Measurements from ENCODE around the gene GPR78. TPM values are rescaled to one million over a fixed set of nuclear protein-coding genes. Genes with fewer than 3 reads are reported as not detected.

GPR78 gene
- total and polyA plus RNA-seq, 2 of the 8 experiments (the other 6 are each of a cell fraction or from before 2014, with no cell fraction given) = 1.0 to 3.0 TPM

DNA sequence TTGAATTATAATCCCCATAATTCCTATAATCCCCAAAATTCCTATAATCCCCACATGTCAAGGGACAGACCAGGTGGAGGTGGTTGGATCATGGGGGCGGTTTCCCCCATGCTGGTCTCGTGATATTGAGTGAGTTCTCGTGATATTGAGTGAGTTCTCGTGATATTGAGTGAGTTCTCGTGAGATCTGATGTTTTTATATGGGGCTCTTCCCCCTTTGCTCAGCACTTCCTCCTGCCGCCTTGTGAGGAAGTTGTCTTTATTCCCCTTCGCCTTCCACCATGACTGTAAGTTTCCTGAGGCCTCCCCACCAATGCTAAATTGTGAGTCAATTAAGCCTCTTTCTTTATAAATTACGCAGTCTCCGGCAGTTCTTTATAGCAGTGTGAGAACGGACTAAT is 36.6 kb upstream of the GPR78 start:
- Histone ChIP-seq H2AK5ac (ENCODE audit: low read depth, low read length) (no peak overlapping the region), H3K9me3 (ENCODE audit: insufficient read depth in 2 of 2, low read depth in 1 of 2, low read length in 1 of 2) (no peaks in the 10 kb centered on the region), H2BK20ac (ENCODE audit: low read length) (no peak overlapping the region), H2BK5ac (ENCODE audit: low read depth, low read length) (no peak overlapping the region), H3K27me3 (replicated peaks in 1 of 4; ENCODE audit: control insufficient read depth in 3 of 4, extremely low read depth in 1 of 4, insufficient read depth in 3 of 4, low read length in 3 of 4) (no peaks in the 10 kb centered on the region; a peak in 2 of 7 replicates), H3K56ac (replicated peaks; ENCODE audit: insufficient read length, low read depth, low read length) (no peak overlapping the region), H2BK15ac (ENCODE audit: low read length) (no peak overlapping the region), H4K20me1 (replicated peaks in 1 of 2; ENCODE audit: control insufficient read depth in 1 of 2, insufficient read depth in 2 of 2, low read length in 2 of 2) (no peaks in the 10 kb centered on the region), H3K4me2 (ENCODE audit: insufficient read depth in 1 of 2, low read depth in 2 of 2, low read length in 2 of 2) (no peak overlapping the region), H2BK12ac (ENCODE audit: low read depth, low read length) (no peak overlapping the region), H3K4me3 (ENCODE audit: extremely low read depth in 1 of 4, insufficient read depth in 2 of 4, low read depth in 3 of 4, low read length in 4 of 4) (no peak overlapping the region), H3K23ac (ENCODE audit: insufficient read length) (no peak overlapping the region), H3K4ac (replicated peaks; ENCODE audit: insufficient read length, low read depth, low read length) (no peak overlapping the region), H3K4me1 (replicated peaks in 1 of 4; ENCODE audit: control insufficient read depth in 3 of 4, insufficient read depth in 4 of 4, low read length in 3 of 4) (peaks cover 0 to 15% (median 3%) of the 10 kb centered on the region in 4 experiments; a peak in 4 of 7 replicates), H3K79me2 (ENCODE audit: control insufficient read depth in 1 of 2, insufficient read depth in 2 of 2, low read length in 2 of 2) (no peaks in the 10 kb centered on the region), H3K18ac (ENCODE audit: extremely low read depth, low read length) (no peak overlapping the region), H4K91ac (replicated peaks; ENCODE audit: insufficient read length, low read length) (no peak overlapping the region), H4K8ac (ENCODE audit: extremely low read depth, insufficient read depth, low read length) (no peak overlapping the region), H3K23me2 (ENCODE audit: low read depth, low read length) (no peaks in the 10 kb centered on the region), H2BK120ac (replicated peaks; ENCODE audit: low read depth, low read length) (no peak overlapping the region), H4K5ac (ENCODE audit: insufficient read length, low read depth, low read length) (no peak overlapping the region), H3K9ac (replicated peaks in 1 of 4; ENCODE audit: extremely low read depth in 1 of 4, low read depth in 3 of 4, low read length in 3 of 4) (no peak overlapping the region), H3K14ac (ENCODE audit: insufficient read length) (no peak overlapping the region), H3K79me1 (ENCODE audit: low read depth, low read length) (no peaks in the 10 kb centered on the region), H3K27ac (ENCODE audit: low read depth, low read length) (no peak overlapping the region), H2AFZ (ENCODE audit: low read length) (no peak overlapping the region), H3K36me3 (ENCODE audit: control insufficient read depth in 2 of 4, insufficient read depth in 4 of 4, low read length in 3 of 4) (no peaks in the 10 kb centered on the region)
- no peak for DNase-seq (ENCODE audit: low read depth in 1 of 2, low spot score in 2 of 2)
- FAIRE-seq = no peak
- ChIA-PET CTCF (ENCODE audit: partially characterized antibody) (interaction anchor here (0.9 to 14.7 kb wide), 5 partner anchors 9 to 73 kb away, joined by 3 to 237 read pairs (median 8); partner anchors contain the start of gene CPZ), POLR2A (ENCODE audit: partially characterized antibody) (no interaction called here)
- 89% methylated on average over 10 of the region's 10 CpGs; no CpG with 5 or more reads in 1 of the 2 experiments for WGBS, 2 experiments (ENCODE audit: extremely low coverage in 1 of 2, insufficient coverage in 1 of 2, insufficient read length in 1 of 2, insufficient replicate concordance in 2 of 2, low coverage in 1 of 2, low lambda C conversion rate in 2 of 2, missing lambda C conversion rate in 1 of 2)
- TF ChIP-seq, protein P1, sequence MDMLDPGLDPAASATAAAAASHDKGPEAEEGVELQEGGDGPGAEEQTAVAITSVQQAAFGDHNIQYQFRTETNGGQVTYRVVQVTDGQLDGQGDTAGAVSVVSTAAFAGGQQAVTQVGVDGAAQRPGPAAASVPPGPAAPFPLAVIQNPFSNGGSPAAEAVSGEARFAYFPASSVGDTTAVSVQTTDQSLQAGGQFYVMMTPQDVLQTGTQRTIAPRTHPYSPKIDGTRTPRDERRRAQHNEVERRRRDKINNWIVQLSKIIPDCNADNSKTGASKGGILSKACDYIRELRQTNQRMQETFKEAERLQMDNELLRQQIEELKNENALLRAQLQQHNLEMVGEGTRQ (IDR thresholded peaks at IDR 0.05; ENCODE audit: low read length) = no peak
- TF ChIP-seq TEAD4 (IDR thresholded peaks at IDR 0.05; ENCODE audit: low read depth, low read length) (no peak), PHF8 (conservative IDR thresholded peaks at IDR 0.05; ENCODE audit: low read depth, low read length) (no peak), SRF (IDR thresholded peaks at IDR 0.05; ENCODE audit: low read depth, low read length) (no peak), RAD21 (IDR thresholded peaks at IDR 0.05 in 1 of 2, conservative IDR thresholded peaks at IDR 0.05 in 1 of 2; ENCODE audit: low read depth in 2 of 2, low read length in 2 of 2) (no peak), TCF12 (IDR thresholded peaks at IDR 0.05; ENCODE audit: low read depth, low read length) (no peak)

All from H1 (cell line).